WTC11 (cell line): Measurements from ENCODE around the gene SEMA4D.

Experiments
- ZNF263 ChIP-seq: sonication (generic); formaldehyde crosslinking; IDR thresholded peaks from 2 replicates; pipeline ENCODE4 v1.8.1; 2022; ENCODE audit warnings: low read depth, mild to moderate bottlenecking, moderate library complexity, missing genetic modification reagents
- TF ChIP-seq, protein P1 (sequence below): sonication (generic); formaldehyde crosslinking; IDR thresholded peaks from 2 replicates; pipeline ENCODE4 v1.8.1; 2023; ENCODE audit warnings: mild to moderate bottlenecking, missing genetic modification reagents

DNA sequence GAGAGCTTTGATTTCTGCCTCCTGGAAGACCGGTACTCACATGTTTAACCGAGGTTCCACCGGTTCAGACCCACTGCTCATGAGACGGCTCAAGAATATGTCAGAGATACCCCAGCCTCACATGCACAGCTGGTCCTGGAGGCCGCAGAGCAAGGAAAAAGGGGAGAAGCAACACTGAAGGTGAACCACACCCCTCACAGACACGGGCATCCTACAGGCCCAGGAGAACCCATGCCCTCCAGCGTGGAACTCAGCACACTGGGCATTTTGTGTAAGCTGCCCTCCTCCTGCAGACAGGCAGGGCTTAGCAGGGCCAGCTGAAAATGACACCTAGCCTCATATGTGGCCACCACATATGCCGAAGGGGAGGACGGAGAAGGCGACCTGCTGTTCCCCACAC, 37.4 kb downstream of the SEMA4D start:
- no peak for TF ChIP-seq ZNF263
- TF ChIP-seq, protein P1, sequence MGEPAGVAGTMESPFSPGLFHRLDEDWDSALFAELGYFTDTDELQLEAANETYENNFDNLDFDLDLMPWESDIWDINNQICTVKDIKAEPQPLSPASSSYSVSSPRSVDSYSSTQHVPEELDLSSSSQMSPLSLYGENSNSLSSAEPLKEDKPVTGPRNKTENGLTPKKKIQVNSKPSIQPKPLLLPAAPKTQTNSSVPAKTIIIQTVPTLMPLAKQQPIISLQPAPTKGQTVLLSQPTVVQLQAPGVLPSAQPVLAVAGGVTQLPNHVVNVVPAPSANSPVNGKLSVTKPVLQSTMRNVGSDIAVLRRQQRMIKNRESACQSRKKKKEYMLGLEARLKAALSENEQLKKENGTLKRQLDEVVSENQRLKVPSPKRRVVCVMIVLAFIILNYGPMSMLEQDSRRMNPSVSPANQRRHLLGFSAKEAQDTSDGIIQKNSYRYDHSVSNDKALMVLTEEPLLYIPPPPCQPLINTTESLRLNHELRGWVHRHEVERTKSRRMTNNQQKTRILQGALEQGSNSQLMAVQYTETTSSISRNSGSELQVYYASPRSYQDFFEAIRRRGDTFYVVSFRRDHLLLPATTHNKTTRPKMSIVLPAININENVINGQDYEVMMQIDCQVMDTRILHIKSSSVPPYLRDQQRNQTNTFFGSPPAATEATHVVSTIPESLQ (CRISPR knock-in tag) = no peak
